ENCODE measurements around the gene CYP2S1. TPM values are rescaled to one million over a fixed set of nuclear protein-coding genes. Genes with fewer than 3 reads are reported as not detected.

Gene CYP2S1
- polyA plus RNA-seq, 1 donor from 2014 or later = not detected

DNA sequence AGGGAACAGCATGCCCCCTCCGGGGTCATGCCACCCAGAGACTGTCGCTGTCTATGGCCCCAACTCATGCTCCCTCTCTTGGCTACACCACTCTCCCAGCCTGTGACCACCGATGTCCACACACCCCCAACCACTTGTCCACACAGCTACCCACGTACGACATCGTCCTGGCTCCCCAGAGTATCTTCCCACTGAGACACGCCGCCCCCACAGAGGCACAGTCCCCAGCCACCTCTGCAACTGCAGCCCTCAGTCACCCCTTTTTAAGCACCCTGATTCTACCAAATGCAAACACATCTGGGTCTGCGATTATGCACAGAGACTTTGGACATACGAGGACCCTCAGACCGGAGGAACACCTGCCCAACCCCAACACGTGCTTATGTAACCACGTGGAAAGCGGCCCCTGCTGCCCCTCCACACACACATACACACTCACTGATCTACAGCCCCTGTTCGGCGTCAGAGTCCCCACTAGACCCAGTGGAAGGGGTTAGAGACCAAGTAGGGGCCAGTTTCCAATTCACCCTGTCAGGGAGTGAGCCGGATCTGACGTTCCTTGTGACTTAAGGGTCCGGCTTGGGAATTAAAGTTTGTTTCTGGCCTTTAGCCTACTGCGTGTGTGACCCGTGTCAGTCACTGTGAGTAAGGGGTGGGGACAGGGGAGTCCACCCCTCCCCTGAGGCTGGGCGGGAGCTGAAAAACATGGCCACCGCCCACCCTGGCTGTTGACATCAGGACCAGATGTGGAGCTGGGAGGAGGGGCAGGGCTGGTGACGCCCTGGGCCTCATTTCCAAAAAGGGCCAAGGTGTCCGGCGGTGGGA lies 14.1 kb downstream of the CYP2S1 start:
- no peaks in the 10 kb centered on the region for H3K79me2 ChIP-seq (replicated peaks; ENCODE audit: insufficient read depth, low read length)
- H3F3A ChIP-seq (ENCODE audit: insufficient read depth, low read length, poor library complexity, severe bottlenecking) = no peaks in the 10 kb centered on the region
- no peak overlapping the region for H3K27ac ChIP-seq (ENCODE audit: low read length)
- no peak for TF ChIP-seq POLR2AphosphoS5 (IDR thresholded peaks at IDR 0.05)
- TF ChIP-seq TAF1 (IDR thresholded peaks at IDR 0.05; ENCODE audit: low read depth) = no peak
- TF ChIP-seq, protein P1, sequence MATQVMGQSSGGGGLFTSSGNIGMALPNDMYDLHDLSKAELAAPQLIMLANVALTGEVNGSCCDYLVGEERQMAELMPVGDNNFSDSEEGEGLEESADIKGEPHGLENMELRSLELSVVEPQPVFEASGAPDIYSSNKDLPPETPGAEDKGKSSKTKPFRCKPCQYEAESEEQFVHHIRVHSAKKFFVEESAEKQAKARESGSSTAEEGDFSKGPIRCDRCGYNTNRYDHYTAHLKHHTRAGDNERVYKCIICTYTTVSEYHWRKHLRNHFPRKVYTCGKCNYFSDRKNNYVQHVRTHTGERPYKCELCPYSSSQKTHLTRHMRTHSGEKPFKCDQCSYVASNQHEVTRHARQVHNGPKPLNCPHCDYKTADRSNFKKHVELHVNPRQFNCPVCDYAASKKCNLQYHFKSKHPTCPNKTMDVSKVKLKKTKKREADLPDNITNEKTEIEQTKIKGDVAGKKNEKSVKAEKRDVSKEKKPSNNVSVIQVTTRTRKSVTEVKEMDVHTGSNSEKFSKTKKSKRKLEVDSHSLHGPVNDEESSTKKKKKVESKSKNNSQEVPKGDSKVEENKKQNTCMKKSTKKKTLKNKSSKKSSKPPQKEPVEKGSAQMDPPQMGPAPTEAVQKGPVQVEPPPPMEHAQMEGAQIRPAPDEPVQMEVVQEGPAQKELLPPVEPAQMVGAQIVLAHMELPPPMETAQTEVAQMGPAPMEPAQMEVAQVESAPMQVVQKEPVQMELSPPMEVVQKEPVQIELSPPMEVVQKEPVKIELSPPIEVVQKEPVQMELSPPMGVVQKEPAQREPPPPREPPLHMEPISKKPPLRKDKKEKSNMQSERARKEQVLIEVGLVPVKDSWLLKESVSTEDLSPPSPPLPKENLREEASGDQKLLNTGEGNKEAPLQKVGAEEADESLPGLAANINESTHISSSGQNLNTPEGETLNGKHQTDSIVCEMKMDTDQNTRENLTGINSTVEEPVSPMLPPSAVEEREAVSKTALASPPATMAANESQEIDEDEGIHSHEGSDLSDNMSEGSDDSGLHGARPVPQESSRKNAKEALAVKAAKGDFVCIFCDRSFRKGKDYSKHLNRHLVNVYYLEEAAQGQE (IDR thresholded peaks at IDR 0.05; ENCODE audit: borderline replicate concordance) = no peak
- no peak for TF ChIP-seq SMC3 (conservative IDR thresholded peaks at IDR 0.05; ENCODE audit: poor library complexity)
- no peak overlapping the region for H3K4me2 ChIP-seq (ENCODE audit: low read length)
- H3K36me3 ChIP-seq (ENCODE audit: insufficient read depth, low read length) = no peaks in the 10 kb centered on the region
- H2AFZ ChIP-seq (ENCODE audit: low read depth, low read length) = no peak overlapping the region
- no peaks in the 10 kb centered on the region for H3K9me3 ChIP-seq (ENCODE audit: low read length)
- H3K9ac ChIP-seq (ENCODE audit: low read length) = no peak overlapping the region
- H3K27me3 ChIP-seq (ENCODE audit: insufficient read depth, low read depth, low read length) = no peaks in the 10 kb centered on the region
- no peak overlapping the region for H3K4me3 ChIP-seq (ENCODE audit: low read length)
- H3K9me2 ChIP-seq (ENCODE audit: insufficient read depth, low read length) = no peaks in the 10 kb centered on the region
- no peaks in the 10 kb centered on the region for H4K20me1 ChIP-seq (ENCODE audit: insufficient read depth)

- H3K27me3 ChIP-seq (ENCODE audit: insufficient read depth, low read depth, low read length) = no peaks in the 10 kb centered on the region
- H3K9ac ChIP-seq (ENCODE audit: low read length) = no peak overlapping the region
- TF ChIP-seq, protein P1 (IDR thresholded peaks at IDR 0.05; ENCODE audit: borderline replicate concordance) = no peak
- TF ChIP-seq SMC3 (conservative IDR thresholded peaks at IDR 0.05; ENCODE audit: poor library complexity) (no peak), CTCF (IDR thresholded peaks at IDR 0.05; ENCODE audit: poor library complexity, severe bottlenecking) (no peak), MXI1 (conservative IDR thresholded peaks at IDR 0.05; ENCODE audit: poor library complexity, severe bottlenecking) (no peak), TAF1 (IDR thresholded peaks at IDR 0.05; ENCODE audit: low read depth) (no peak), EP300 (conservative IDR thresholded peaks at IDR 0.05; ENCODE audit: poor library complexity, severe bottlenecking) (no peak), EZH2 (IDR thresholded peaks at IDR 0.05; ENCODE audit: borderline replicate concordance, insufficient read depth, low read length, poor library complexity, severe bottlenecking) (no peak), POLR2AphosphoS5 (IDR thresholded peaks at IDR 0.05) (no peak), RAD21 (conservative IDR thresholded peaks at IDR 0.05) (no peak)
- no peaks in the 10 kb centered on the region for H3K9me3 ChIP-seq (ENCODE audit: low read length)
- no peak overlapping the region for H3K4me3 ChIP-seq (ENCODE audit: low read length)
- H4K20me1 ChIP-seq (ENCODE audit: insufficient read depth) = no peaks in the 10 kb centered on the region
- H3K9me2 ChIP-seq (ENCODE audit: insufficient read depth, low read length) = no peaks in the 10 kb centered on the region
- H3K27ac ChIP-seq (ENCODE audit: low read length) = no peak overlapping the region
- H3K79me2 ChIP-seq (replicated peaks; ENCODE audit: insufficient read depth, low read length) = no peaks in the 10 kb centered on the region
- no peaks in the 10 kb centered on the region for H3F3A ChIP-seq (ENCODE audit: insufficient read depth, low read length, poor library complexity, severe bottlenecking)
- no peaks in the 10 kb centered on the region for H3K36me3 ChIP-seq (ENCODE audit: insufficient read depth, low read length)
- H3K4me2 ChIP-seq (ENCODE audit: low read length) = no peak overlapping the region
- no peak overlapping the region for H2AFZ ChIP-seq (ENCODE audit: low read depth, low read length)
These were observed 21.1 kb downstream of the CYP2S1 start for GRCh38 chr19:41214161-41214560.

Measured in neural cell (in vitro differentiated cells).